Measurements from ENCODE around the gene BBX.

BBX gene

DNA sequence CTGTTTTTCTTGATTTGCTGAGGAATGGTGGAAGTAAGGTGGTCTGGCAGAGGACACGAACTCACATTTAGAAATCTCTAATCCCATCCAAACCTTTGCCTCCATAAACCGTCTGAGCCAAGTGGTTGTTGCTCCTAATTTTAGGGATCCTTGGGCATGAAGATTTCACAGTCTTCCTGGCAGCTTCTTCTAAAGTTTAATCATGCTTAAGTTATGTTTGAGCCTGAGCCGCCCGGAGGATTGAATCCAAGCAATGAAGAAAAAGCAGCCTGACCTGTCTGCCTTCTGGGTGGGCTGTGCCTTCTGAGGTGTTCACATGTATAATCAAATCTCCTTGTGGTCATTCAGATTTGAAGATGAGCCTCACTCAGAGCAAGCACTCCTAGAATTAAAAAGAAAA is 319.1 kb downstream of the BBX start:
- Histone ChIP-seq H2BK5ac (ENCODE audit: low read length) (no peak overlapping the region), H3K36me3 (replicated peaks in 1 of 2; ENCODE audit: control insufficient read depth in 2 of 2, insufficient read depth in 2 of 2, low read length in 2 of 2) (no peaks in the 10 kb centered on the region), H3K23ac (ENCODE audit: low read depth, low read length, poor library complexity) (no peak overlapping the region), H3K18ac (ENCODE audit: low read length) (no peak overlapping the region), H2AK5ac (ENCODE audit: low read depth, low read length) (no peak overlapping the region), H4K8ac (ENCODE audit: low read depth, low read length) (no peak overlapping the region), H3K9me3 (replicated peaks in 1 of 2; ENCODE audit: control insufficient read depth in 2 of 2, insufficient read depth in 1 of 2, low read depth in 1 of 2, low read length in 2 of 2) (no peaks in the 10 kb centered on the region), H3K4me2 (ENCODE audit: insufficient read depth, low read length, poor library complexity, severe bottlenecking) (no peak overlapping the region), H3K4me1 (ENCODE audit: control insufficient read depth in 2 of 2, insufficient read depth in 1 of 2, low read depth in 1 of 2, low read length in 2 of 2) (no peaks in the 10 kb centered on the region), H3K9ac (ENCODE audit: low read depth, low read length, poor library complexity) (no peak overlapping the region), H3K4me3 (ENCODE audit: low read length in 2 of 2) (no peak overlapping the region), H2BK12ac (ENCODE audit: low read length) (no peak overlapping the region), H2AFZ (ENCODE audit: low read length) (no peak overlapping the region), H2BK120ac (ENCODE audit: low read depth, low read length) (no peak overlapping the region), H2BK15ac (ENCODE audit: low read length) (no peak overlapping the region), H3K27me3 (ENCODE audit: control insufficient read depth in 3 of 3, insufficient read depth in 3 of 3, low read depth in 1 of 3, low read length in 3 of 3) (peaks cover 0 to under 1% (median 0%) of the 10 kb centered on the region in 3 experiments), H4K91ac (ENCODE audit: low read depth, low read length, poor library complexity) (no peak overlapping the region), H3K14ac (ENCODE audit: low read length) (no peak overlapping the region), H3K27ac (replicated peaks; ENCODE audit: low read length) (no peak overlapping the region), H3K79me1 (ENCODE audit: low read depth, low read length) (no peaks in the 10 kb centered on the region), H3K4ac (ENCODE audit: low read length) (no peak overlapping the region)
- DNase-seq (ENCODE audit: low spot score), result no peak
- WGBS, 2 donors (ENCODE audit: extremely low coverage in 2 of 2, insufficient read length in 2 of 2, insufficient replicate concordance in 1 of 2), result no CpG with 5 or more reads among the region's 4 CpGs

DNA sequence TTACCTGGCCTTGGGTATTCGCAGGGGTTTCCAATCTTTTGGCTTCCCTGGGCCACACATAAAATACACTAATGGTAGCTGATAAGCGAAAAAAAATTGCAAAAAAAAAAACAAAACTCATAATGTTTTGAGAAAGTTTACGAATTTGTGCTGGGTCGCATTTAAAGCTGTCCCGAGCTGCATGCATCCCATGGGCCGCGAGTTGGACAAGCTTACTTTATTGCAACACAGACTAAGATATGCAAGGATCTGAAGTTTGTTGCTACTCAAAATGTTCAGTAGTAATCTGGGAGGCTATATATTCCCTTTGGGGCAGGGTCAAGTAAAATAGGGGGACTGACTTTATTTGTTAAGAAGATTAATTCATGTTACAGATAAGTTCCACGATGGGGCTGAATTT is 320.2 kb downstream of the BBX start:
- Histone ChIP-seq H2BK120ac (ENCODE audit: low read depth, low read length) (no peak overlapping the region), H2BK12ac (ENCODE audit: low read length) (no peak overlapping the region), H3K14ac (ENCODE audit: low read length) (no peak overlapping the region), H3K23ac (ENCODE audit: low read depth, low read length, poor library complexity) (no peak overlapping the region), H4K91ac (ENCODE audit: low read depth, low read length, poor library complexity) (no peak overlapping the region), H3K27ac (replicated peaks; ENCODE audit: low read length) (no peak overlapping the region), H3K4me3 (ENCODE audit: low read length in 2 of 2) (no peak overlapping the region), H2BK15ac (ENCODE audit: low read length) (no peak overlapping the region), H3K4me1 (ENCODE audit: control insufficient read depth in 2 of 2, insufficient read depth in 1 of 2, low read depth in 1 of 2, low read length in 2 of 2) (no peaks in the 10 kb centered on the region), H3K18ac (ENCODE audit: low read length) (no peak overlapping the region), H2AFZ (ENCODE audit: low read length) (no peak overlapping the region), H3K4ac (ENCODE audit: low read length) (no peak overlapping the region), H4K8ac (ENCODE audit: low read depth, low read length) (no peak overlapping the region), H3K9me3 (replicated peaks in 1 of 2; ENCODE audit: control insufficient read depth in 2 of 2, insufficient read depth in 1 of 2, low read depth in 1 of 2, low read length in 2 of 2) (no peaks in the 10 kb centered on the region), H3K36me3 (replicated peaks in 1 of 2; ENCODE audit: control insufficient read depth in 2 of 2, insufficient read depth in 2 of 2, low read length in 2 of 2) (no peaks in the 10 kb centered on the region), H2BK5ac (ENCODE audit: low read length) (no peak overlapping the region), H3K27me3 (ENCODE audit: control insufficient read depth in 3 of 3, insufficient read depth in 3 of 3, low read depth in 1 of 3, low read length in 3 of 3) (peaks cover 0 to 1% (median 0%) of the 10 kb centered on the region in 3 experiments), H3K4me2 (ENCODE audit: insufficient read depth, low read length, poor library complexity, severe bottlenecking) (no peak overlapping the region), H3K79me1 (ENCODE audit: low read depth, low read length) (no peaks in the 10 kb centered on the region), H2AK5ac (ENCODE audit: low read depth, low read length) (no peak overlapping the region), H3K9ac (ENCODE audit: low read depth, low read length, poor library complexity) (no peak overlapping the region)
- no CpG with 5 or more reads among the region's 8 CpGs for WGBS, 2 donors (ENCODE audit: extremely low coverage in 2 of 2, insufficient read length in 2 of 2, insufficient replicate concordance in 1 of 2)
- DNase-seq (ENCODE audit: low spot score), result no peak

DNA sequence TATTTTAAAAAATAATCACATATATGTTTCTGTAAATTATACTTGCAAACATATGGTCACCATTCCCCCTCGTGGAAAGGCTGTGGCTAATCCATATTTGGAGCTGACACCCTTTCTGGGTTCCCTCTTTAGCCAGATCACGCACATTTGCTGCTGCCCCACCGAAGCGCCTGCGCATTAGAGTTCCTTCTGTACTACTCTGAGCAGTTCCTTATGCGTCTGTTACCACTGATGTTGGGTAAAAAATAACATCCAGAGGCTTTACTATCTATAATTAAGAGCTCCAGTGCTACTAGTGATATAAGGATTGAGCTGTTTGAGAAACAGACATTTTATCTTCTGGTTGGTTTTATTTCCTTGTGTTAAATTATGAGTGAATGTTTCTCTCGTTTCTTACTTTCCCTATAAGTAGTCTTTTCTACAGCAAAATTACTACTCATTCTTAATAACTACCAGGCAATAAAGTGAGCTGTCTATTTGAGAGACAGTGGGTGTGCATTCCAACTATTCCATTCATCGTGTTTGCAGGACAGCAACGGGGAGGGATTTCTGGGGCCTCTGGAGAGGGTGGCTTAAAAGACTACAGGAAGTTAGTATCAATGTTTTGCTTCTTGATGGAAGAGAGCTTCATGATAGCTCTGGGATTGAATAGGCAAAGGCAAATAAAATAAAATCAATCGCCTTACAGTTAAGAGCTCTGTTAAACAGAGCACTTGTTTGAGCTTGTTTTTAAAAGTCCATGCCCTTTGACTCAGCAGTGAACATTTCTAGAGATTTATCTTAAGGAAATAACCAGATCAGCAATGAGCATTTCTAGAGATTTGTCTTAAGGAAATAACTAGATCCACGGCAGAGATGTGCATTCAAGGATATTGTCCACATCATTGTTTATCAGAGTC is 322.9 kb downstream of the BBX start:
- Histone ChIP-seq H2BK12ac (ENCODE audit: low read length) (no peak overlapping the region), H3K9me3 (replicated peaks in 1 of 2; ENCODE audit: control insufficient read depth in 2 of 2, insufficient read depth in 1 of 2, low read depth in 1 of 2, low read length in 2 of 2) (no peaks in the 10 kb centered on the region), H3K4ac (ENCODE audit: low read length) (no peak overlapping the region), H3K14ac (ENCODE audit: low read length) (no peak overlapping the region), H3K27ac (replicated peaks; ENCODE audit: low read length) (no peak overlapping the region), H2BK5ac (ENCODE audit: low read length) (no peak overlapping the region), H3K4me3 (ENCODE audit: low read length in 2 of 2) (no peak overlapping the region), H2AFZ (ENCODE audit: low read length) (peak overlapping the region; percentile 55), H3K79me1 (ENCODE audit: low read depth, low read length) (no peaks in the 10 kb centered on the region), H4K91ac (ENCODE audit: low read depth, low read length, poor library complexity) (no peak overlapping the region), H3K36me3 (replicated peaks in 1 of 2; ENCODE audit: control insufficient read depth in 2 of 2, insufficient read depth in 2 of 2, low read length in 2 of 2) (no peaks in the 10 kb centered on the region), H2BK15ac (ENCODE audit: low read length) (no peak overlapping the region), H3K9ac (ENCODE audit: low read depth, low read length, poor library complexity) (no peak overlapping the region), H3K23ac (ENCODE audit: low read depth, low read length, poor library complexity) (no peak overlapping the region), H3K18ac (ENCODE audit: low read length) (no peak overlapping the region), H3K4me2 (ENCODE audit: insufficient read depth, low read length, poor library complexity, severe bottlenecking) (no peak overlapping the region), H3K4me1 (ENCODE audit: control insufficient read depth in 2 of 2, insufficient read depth in 1 of 2, low read depth in 1 of 2, low read length in 2 of 2) (no peaks in the 10 kb centered on the region), H2AK5ac (ENCODE audit: low read depth, low read length) (no peak overlapping the region), H4K8ac (ENCODE audit: low read depth, low read length) (no peak overlapping the region), H2BK120ac (ENCODE audit: low read depth, low read length) (no peak overlapping the region), H3K27me3 (ENCODE audit: control insufficient read depth in 3 of 3, insufficient read depth in 3 of 3, low read depth in 1 of 3, low read length in 3 of 3) (peaks cover 0 to 1% (median 0%) of the 10 kb centered on the region in 3 experiments)
- DNase-seq (ENCODE audit: low spot score), result no peak
- WGBS, 2 donors (ENCODE audit: extremely low coverage in 2 of 2, insufficient read length in 2 of 2, insufficient replicate concordance in 1 of 2), result no CpG with 5 or more reads among the region's 11 CpGs

DNA sequence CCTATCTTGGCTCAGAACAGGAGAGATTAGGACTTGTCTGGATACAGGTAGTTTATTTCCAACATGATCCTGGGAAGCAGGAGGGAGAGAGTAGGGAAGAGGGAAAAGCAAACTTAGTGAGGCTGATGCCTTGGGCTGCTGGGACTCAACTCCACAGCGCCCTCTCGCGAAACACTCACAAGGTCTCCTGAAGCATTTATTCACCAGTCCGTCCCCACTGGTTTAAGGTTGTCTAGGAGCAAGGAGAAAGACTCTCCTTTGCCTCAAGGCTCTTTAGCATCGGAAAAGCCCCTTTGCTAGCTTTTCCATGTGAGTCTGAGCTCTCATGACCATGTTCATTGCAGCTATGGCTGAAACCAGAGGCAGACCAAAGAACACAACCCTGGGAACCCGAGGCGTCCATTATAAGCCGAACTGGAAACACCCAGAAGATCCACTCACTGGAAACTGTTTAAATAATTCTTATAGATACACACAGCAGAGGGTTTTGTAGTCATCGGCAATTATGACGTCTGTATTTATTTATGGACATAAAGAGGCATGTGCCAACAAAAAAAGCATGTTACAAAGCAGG is 323.6 kb downstream of the BBX start:
- H3K79me1 ChIP-seq (ENCODE audit: low read depth, low read length), result no peaks in the 10 kb centered on the region
- no peak overlapping the region for H4K91ac ChIP-seq (ENCODE audit: low read depth, low read length, poor library complexity)
- H3K4ac ChIP-seq (ENCODE audit: low read length), result no peak overlapping the region
- no peaks in the 10 kb centered on the region for H3K36me3 ChIP-seq (replicated peaks in 1 of 2; ENCODE audit: control insufficient read depth in 2 of 2, insufficient read depth in 2 of 2, low read length in 2 of 2)
- no peak overlapping the region for H3K14ac ChIP-seq (ENCODE audit: low read length)
- no peaks in the 10 kb centered on the region for H3K9me3 ChIP-seq (replicated peaks in 1 of 2; ENCODE audit: control insufficient read depth in 2 of 2, insufficient read depth in 1 of 2, low read depth in 1 of 2, low read length in 2 of 2)
- H2AFZ ChIP-seq (ENCODE audit: low read length), result peak overlapping the region; percentile 55
- no peak overlapping the region for H3K4me2 ChIP-seq (ENCODE audit: insufficient read depth, low read length, poor library complexity, severe bottlenecking)
- H3K4me1 ChIP-seq (ENCODE audit: control insufficient read depth in 2 of 2, insufficient read depth in 1 of 2, low read depth in 1 of 2, low read length in 2 of 2), result no peaks in the 10 kb centered on the region
- no peak overlapping the region for H2BK15ac ChIP-seq (ENCODE audit: low read length)
- no peak overlapping the region for H2AK5ac ChIP-seq (ENCODE audit: low read depth, low read length)
- H3K18ac ChIP-seq (ENCODE audit: low read length), result no peak overlapping the region
- no peak overlapping the region for H3K4me3 ChIP-seq (ENCODE audit: low read length in 2 of 2)
- no CpG with 5 or more reads among the region's 10 CpGs for WGBS, 2 donors (ENCODE audit: extremely low coverage in 2 of 2, insufficient read length in 2 of 2, insufficient replicate concordance in 1 of 2)
- no peak overlapping the region for H3K9ac ChIP-seq (ENCODE audit: low read depth, low read length, poor library complexity)
- no peak overlapping the region for H3K27ac ChIP-seq (replicated peaks; ENCODE audit: low read length)
- no peak overlapping the region for H2BK5ac ChIP-seq (ENCODE audit: low read length)
- no peak overlapping the region for H4K8ac ChIP-seq (ENCODE audit: low read depth, low read length)
- H3K23ac ChIP-seq (ENCODE audit: low read depth, low read length, poor library complexity), result no peak overlapping the region
- H3K27me3 ChIP-seq (ENCODE audit: control insufficient read depth in 3 of 3, insufficient read depth in 3 of 3, low read depth in 1 of 3, low read length in 3 of 3), result peaks cover 0 to 1% (median 0%) of the 10 kb centered on the region in 3 experiments
- H2BK120ac ChIP-seq (ENCODE audit: low read depth, low read length), result no peak overlapping the region
- DNase-seq (ENCODE audit: low spot score), result peak; percentile 69
- H2BK12ac ChIP-seq (ENCODE audit: low read length), result no peak overlapping the region
